HL-60/S4 treated with phorbol 12-myristate 13-acetate at 8.2 ng/mL for 4 days and 3 days (cell line): ENCODE measurements around the gene IFNA14.
"Not testable (repeated sequence)": the region's sequence is repeated elsewhere in the genome, so short reads cannot be mapped to it uniquely, and the experiment has no call there.

ENCODE experiments used
- in situ Hi-C: fragments of 300-500 bp; cut with MboI; formaldehyde crosslinking; loops from 2 replicates; pipeline ENCODE4 v1.15.0; 2022; ENCODE audit warnings: low sequenced_read_pairs

Gene IFNA14

DNA sequence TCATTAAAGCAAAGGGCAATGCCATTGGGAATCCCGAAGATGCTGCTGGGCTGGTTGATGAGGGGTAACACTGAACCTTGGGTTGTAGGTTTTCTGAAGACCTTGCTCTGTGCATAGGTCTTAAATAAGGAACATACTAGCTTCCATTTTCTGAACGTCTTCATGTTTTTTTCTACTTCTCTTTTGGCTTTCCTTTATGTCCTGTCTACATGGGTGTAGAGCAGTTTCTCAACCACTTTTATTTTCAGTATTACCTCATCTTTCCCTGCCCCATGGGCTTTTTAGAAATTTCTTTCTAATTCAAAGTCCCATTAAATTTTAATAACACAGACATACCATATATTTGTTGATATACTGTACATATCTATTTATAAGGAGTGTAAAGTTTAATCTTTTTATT is at the start of gene IFNA14:
Gene IFNA14, minus strand, starts transcription at position 95 of the 400 bp plus-strand sequence. Its CDS starts 70 bp downstream, at position 25.
- in situ Hi-C loops = no loop called here

DNA sequence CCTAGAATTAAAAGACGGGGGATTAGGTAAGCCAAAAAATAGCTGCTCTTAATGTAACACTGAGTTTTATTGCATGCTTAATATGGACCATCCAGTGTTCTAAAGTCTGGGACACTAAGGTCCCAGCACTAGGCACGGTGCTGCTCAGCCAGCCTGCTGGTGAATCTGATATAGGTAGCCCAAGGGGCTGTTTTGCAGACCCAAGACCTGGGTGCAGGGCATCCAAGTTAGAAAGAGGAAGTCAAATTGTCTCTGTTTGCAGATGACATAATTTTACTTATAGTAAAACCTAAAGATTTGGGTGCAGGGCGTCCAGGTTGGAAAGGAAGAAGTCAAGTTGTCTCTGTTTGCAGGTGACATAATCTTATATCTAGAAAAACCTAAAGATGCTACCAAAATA is 47.5 kb upstream of the IFNA14 start:
- in situ Hi-C loops = no loop called here

- in situ Hi-C loops = no loop called here
These were observed 46.9 kb upstream of the IFNA14 start for GRCh38 chr9:21286659-21287058.

DNA sequence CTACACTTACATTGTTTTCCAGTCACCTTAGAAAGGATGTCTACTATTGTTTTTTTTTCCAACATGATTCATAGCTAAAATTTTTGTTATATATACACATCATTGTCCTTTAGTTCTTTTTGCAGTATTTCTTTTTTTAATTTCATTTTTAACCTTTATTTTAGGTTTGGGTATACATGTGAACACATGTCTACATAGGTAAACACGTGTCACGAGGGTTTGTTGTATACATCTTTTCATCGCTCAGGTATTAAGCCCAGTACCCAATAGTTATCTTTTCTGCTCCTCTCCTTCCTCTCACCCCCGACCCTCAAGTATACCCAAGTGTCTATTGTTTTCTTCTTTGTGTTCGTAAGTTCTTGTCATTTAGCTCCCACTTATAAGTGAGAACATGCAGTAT is 46.3 kb upstream of the IFNA14 start:
- in situ Hi-C loops = no loop called here

GRCh38 chr9:21281275-21281674 is 41.5 kb upstream of the IFNA14 start:
- in situ Hi-C loops = no loop called here

DNA sequence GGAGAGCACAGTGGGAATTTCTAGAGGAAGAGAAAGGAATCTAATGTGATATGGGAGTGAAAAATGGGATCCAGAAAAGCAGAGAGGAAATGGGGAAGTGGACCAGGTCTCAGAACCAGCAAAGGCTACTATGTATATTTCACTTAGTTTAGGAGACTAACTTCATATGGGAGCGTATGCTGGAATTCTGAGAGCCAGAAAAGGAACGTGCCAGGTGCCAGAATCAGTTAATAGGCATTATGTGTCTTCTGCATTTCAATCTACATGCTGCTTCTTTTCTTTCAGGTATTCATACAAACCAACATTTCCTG is 28.5 kb upstream of the IFNA14 start:
- in situ Hi-C loops = no loop called here

DNA sequence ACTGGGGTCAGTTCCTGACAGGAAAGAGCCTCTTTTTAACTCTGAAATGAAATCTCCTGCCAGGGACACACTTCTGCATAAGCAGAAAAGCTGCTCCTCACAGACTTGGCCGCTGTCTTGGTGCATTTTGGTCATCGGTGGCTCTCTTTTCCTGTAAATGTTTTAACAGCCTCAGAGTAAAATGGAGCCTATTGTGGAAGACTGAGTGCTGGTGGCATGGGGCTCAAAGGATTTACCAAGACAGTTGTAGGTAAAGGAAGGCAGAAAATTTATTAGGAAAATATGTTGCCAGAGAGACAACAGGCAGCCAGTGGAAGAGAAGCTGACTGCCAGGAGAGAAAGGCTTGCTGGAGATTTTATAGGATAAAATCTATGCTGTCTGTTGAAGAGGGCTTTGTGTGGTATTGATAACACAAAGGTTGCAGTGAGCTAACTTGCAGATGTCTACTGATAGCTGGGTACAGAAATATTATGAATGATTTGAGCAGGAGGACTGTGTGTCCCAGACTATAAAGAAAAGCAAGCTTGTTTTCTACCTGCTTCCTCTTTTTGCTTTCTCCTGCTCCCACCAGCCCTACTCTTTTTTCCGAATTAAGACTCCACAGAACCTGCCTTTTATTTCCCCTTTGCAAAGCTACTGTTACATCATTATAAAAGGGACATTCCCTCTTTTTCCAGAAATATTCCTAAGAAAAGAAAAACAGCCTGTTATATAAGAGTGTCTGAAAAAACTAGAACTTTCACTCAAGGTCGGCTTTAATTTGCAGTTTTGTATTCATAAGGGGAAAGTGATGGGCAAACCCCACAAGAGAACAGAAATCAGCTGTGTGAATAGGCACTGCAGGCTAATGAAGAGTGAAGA is 27.9 kb upstream of the IFNA14 start:
- in situ Hi-C loops = no loop called here

DNA sequence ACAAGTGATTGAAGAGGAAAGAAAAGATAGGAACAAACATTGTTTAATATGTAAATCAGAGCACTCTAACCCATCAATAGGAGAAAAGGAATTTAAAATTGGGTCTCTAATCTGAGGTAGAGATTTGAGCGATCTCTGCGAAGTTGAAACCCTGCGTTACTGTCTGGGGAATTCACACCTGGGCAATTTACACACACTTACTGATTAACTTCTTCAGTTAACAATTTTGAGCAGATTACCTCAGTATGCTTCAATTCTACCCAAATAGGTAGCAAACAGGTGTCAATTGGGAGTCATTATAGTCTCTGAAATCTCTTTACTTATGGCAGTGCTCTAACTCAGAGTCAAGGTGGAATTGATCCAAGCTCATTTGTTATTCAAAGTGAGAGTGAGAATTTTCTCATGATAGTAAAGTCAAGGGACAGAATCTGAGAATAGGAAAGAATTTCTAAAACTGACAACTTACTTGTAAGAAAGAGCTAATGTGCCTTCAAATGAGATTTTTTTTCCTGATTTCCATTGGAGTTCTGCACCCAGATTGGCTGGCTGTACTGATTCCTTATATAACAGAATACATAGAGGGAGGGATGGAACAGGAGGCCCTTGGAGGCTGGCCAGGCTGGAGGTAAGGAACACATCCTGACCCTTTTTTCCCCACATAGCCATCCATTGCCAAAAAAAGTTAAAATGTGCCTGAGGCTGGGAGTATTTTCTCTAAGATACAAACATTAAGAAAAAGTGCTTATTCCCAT is 27.1 kb upstream of the IFNA14 start:
- in situ Hi-C loops = no loop called here

GRCh38 chr9:21265421-21266189 is 25.8 kb upstream of the IFNA14 start:
- in situ Hi-C loops = no loop called here

DNA sequence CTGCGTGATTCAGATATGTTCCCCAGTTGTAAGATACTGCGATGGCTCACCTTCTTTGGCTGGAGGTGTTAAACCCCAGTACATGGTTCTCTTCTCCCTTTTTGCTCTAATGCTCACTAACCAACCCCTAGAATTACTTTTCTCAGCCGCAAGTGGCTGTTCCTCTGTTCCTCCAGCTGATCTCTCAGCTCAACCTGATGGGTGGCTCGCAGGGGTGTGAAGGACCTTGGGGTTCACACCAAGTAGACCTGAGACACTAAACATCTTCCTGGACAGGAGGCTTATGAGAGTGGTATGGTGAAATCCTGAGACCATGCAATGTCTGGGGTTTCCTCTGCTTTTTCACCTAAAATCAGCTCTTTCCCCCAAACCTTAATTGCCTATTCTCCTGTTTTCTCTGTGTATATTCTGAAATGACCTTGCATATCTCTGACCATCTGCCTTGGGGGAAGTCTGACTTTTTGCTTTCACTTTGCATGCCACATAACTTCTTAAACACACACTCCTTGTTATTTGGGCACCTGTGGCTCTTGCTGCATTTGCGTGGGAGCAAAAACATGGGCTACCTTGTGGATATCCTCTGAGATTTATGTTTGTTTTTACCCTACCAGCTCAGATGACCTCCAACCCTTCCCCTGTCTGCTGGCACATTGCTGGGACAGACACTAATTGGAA is 15.9 kb upstream of the IFNA14 start:
- in situ Hi-C loops = no loop called here

DNA sequence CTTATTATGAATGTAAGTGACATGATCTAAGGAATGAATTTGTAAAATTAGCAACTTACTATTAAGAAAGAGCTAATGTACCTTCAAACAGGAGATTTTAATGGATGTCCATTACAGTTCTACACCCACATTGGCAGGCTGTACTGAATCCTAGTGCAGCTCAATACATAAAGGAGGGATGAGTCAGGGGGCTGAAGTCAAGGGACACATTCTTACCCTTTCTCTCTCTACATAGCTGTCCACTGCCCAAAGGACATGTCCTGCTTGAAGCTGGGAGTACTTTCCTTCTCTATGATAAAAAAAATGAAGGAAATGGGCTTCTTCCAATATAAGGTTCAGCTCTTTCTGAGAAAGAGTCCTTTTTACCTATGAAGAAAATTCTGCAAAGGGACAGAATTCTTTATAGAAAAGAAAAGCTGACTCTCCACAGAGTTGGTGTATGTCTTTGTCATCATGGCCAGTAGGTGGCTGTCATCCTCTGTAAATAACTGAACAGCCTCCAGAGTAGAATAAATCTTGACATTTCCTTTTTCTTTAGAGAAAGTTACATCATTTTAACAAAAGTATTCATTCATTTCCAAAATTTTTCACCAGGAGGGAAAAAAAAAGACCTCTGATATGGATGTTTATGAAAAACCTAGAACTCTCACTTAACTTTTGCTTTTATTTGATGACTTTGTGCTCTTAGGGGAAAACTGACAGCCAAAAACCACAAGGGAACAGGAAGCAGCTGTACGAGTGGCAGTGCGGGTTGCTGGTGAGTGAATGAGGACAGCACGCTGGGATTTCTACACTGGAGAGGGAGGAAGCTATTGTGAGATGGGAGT is 13.1 kb upstream of the IFNA14 start:
- in situ Hi-C loops = no loop called here

DNA sequence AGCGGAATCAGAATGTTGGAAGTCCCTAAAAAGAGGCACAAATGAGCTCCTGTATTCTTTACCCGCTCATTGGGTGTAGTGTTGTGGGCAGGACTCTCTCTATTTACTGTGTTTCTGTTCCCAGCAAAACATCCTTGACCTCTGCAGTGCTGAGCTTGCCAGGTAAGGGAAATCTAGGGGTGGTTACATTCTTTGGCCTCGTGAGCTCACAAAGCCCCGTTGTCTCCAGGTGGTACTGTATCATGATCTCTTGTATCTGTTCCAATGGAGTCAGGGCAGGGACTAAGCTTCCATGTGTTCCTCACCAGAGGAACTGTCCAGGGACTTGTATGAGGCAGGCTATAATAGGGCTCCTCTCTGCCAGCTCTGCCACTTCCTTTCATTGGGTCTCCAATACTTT is 11.8 kb upstream of the IFNA14 start:
- in situ Hi-C loops = no loop called here

DNA sequence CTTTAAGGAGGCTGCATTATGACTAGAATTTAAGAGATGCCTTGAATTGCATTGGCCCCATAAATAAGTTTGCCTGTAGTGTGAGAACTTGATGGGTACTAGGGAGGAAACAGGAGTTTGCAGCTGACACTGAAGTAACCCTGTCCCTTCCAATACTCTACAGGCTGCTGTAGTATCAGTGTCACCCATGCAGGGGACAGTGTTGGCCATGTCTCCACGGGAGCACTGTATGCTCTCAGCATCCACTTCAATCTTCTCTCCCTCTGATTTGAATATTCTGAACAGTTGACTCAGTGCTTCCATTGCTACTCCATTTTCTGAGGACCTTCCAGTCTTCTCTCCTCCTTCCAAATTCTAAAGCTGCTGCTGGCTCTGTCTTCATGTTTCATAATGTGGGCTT is 11.4 kb upstream of the IFNA14 start:
- in situ Hi-C loops = no loop called here

GRCh38 chr9:21244836-21245235 is 5.0 kb upstream of the IFNA14 start:
- in situ Hi-C loops = no loop called here

GRCh38 chr9:21236360-21236714 is 3.5 kb downstream of the IFNA14 start:
- in situ Hi-C loops = not testable (repeated sequence)

DNA sequence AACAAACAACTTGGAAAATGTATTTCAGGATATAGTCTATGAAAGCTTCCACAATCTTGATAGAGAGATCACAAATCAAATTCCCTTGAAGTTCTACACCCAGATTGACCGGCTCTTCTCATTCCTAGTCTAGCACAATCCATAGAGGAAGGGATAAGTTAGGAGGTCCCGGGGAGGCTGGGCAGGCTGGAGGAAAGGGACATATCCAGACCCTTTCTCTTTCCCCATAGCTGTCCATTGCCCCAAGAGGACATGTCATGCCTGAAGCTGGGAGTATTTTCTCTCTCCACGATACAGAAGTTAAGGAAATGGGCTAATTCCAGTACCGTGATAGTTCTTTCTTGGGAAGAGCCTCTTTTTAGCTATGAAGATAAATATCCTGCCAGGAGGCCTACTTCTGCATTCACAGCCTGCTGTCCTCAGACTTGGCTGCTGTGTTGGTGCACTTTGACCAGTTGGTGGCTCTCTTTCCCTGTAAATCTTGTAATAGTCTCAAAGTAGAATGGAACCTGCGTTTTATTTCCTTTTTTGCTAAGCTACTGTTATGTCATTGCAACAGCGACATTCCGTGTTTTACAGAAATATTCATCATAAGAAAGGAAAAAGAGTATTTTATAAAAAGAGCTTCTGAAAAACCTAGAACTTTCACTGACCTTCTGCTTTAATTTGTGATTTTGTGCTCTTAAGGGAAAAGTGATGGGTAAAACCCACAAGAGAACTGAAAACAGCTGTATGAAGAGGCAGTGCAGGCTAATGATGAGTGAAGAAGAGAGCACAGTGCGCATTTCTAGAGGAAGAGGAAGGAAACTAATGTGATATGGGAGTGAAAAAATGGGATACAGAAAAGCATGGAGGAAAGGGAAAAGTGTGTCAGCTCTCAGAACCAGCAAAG is 4.1 kb downstream of the IFNA14 start:
- in situ Hi-C loops = not testable (repeated sequence)

- in situ Hi-C loops = no loop called here
These were observed 5.6 kb downstream of the IFNA14 start for GRCh38 chr9:21234153-21234687.

DNA sequence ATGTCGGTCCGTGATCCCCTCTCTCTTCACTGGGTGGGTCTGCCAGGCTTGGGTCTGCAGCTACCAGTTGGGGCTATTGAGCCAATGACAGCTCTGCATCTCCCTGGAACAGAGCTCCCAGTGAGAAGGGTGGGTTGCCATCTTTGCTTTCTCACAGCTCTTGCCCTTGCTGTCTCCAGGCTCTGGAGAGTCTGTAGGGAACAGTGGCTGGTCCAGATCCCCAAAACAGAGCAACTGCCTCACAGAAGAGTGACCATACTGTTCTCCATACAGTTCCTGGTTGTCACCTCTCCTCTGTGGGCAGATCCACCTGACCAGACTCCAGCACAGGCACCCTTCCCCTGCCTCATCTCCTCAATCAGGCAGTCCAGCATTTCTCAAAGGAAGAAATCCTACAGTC is 6.5 kb downstream of the IFNA14 start:
- in situ Hi-C loops = no loop called here

DNA sequence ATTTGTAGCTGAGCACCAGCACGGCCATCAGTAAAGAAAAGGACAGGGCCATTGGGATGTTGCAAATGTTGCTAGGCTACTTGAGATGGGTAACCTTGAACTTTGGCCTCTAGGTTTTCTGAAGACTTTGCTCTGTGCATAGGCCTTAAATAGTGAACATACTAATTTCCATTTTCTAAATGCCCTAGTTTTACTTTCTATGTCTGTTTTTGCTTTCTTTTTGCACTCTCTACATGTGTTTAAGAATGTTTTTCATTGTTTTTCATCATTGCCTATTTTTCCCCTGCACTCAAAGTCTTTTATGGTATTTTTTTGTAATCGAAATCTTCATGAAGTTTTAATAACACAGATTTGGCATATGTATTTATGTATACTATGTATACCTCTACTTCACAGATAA is 11.7 kb downstream of the IFNA14 start, which contains the start of gene IFNA17:
Gene IFNA17, minus strand, starts transcription at position 101 of the 400 bp plus-strand sequence. Its CDS starts 49 bp downstream, at position 52.
- in situ Hi-C loops = no loop called here
